ENCODE measurements around the gene ZNF362. TPM values are rescaled to one million over a fixed set of nuclear protein-coding genes. Genes with fewer than 3 reads are reported as not detected.
A peak's percentile ranks its signal among the peaks of the same experiment; 100 is the strongest.

ZNF362 gene
- total and polyA plus RNA-seq, 10 of the 15 experiments (the other 5 are each of a cell fraction or from before 2014, with no cell fraction given), result 0.74 to 22.8 (median 7.4) TPM

- TF ChIP-seq SREBF1 (IDR thresholded peaks at IDR 0.05; ENCODE audit: low read length) (no peak), RAD51 (IDR thresholded peaks at IDR 0.05) (no peak), NR2C1 (IDR thresholded peaks at IDR 0.05) (no peak), BRCA1 (IDR thresholded peaks at IDR 0.05; ENCODE audit: low read depth, low read length) (no peak), RELA (IDR thresholded peaks at IDR 0.05; ENCODE audit: borderline replicate concordance, partially characterized antibody) (no peak)
Observed at GRCh38 chr1:33348194-33348593, 91.9 kb downstream of the ZNF362 start (continued).

- intact Hi-C loops (cut with micrococcal nuclease; ENCODE audit: unreplicated experiment) (loop anchor here (10.0 kb wide), 1 partner anchor 224 kb away; no protein-coding TSS in a partner anchor), in situ Hi-C loops (cut with MboI) (no loop called here)
- Histone ChIP-seq H3K4me3 (peak overlapping the region; percentile 92), H2AFZ (ENCODE audit: control insufficient read depth, low read depth, low read length) (peak overlapping the region; percentile 23; the same call in 1 of the 2 replicates), H3K36me3 (ENCODE audit: control insufficient read depth in 2 of 2, insufficient read depth in 2 of 2, low read length in 1 of 2) (peaks cover 0 to under 1% of the 10 kb centered on the region in 2 experiments; a peak in 1 of 4 replicates), H3K79me2 (ENCODE audit: control insufficient read depth, insufficient read depth, low read length) (peaks cover 64% of the 10 kb centered on the region), H4K20me1 (ENCODE audit: control insufficient read depth, insufficient read depth) (no peaks in the 10 kb centered on the region; the same call in 1 of the 2 replicates), H3K9ac (ENCODE audit: control insufficient read depth, insufficient read depth, low read length) (peak overlapping the region; percentile 82), H3K9me3 (replicated peaks; ENCODE audit: control insufficient read depth, insufficient read depth, low read length) (no peaks in the 10 kb centered on the region), H3K4me2 (ENCODE audit: control insufficient read depth, insufficient read depth) (peak overlapping the region; percentile 90), H3K4me1 (ENCODE audit: control insufficient read depth, insufficient read depth, low read length) (peaks cover 18% of the 10 kb centered on the region), H3K27ac (ENCODE audit: control insufficient read depth, insufficient read depth) (peak overlapping the region; percentile 81), H3K27me3 (replicated peaks in 1 of 2; ENCODE audit: control insufficient read depth in 2 of 2, insufficient read depth in 2 of 2, low read length in 1 of 2) (no peaks in the 10 kb centered on the region)
- POLR2A ChIA-PET, result interaction anchor here (0.6 to 1.4 kb wide), 3 partner anchors 8 to 53 kb away, joined by 3 to 4 read pairs (median 3); no protein-coding TSS in a partner anchor
- DNase-seq (ENCODE audit: low read depth, low spot score), result no peak
- RAD21 ChIA-PET (ENCODE audit: unreplicated experiment), result no interaction called here
- BruUV-seq (replicated peaks), result no TSS peak
- TF ChIP-seq ZNF217 (IDR thresholded peaks at IDR 0.05) (no peak), SKIL (IDR thresholded peaks at IDR 0.05; ENCODE audit: low read depth, poor library complexity, severe bottlenecking) (no peak), REST (IDR thresholded peaks at IDR 0.05; ENCODE audit: low read depth, low read length) (no peak), WRNIP1 (IDR thresholded peaks at IDR 0.05; ENCODE audit: borderline replicate concordance, low read depth, low read length) (no peak), SMAD5 (IDR thresholded peaks at IDR 0.05; ENCODE audit: low read depth) (no peak), CEBPZ (IDR thresholded peaks at IDR 0.05; ENCODE audit: low read depth, low read length) (no peak), SRF (IDR thresholded peaks at IDR 0.05; ENCODE audit: low read depth in 2 of 2, low read length in 2 of 2) (no peak), SP1 (IDR thresholded peaks at IDR 0.05; ENCODE audit: low read depth, low read length) (no peak), SIN3A (IDR thresholded peaks at IDR 0.05; ENCODE audit: low read depth, low read length) (no peak)
- WGBS (ENCODE audit: insufficient coverage, insufficient replicate concordance, low lambda C conversion rate, missing lambda C conversion rate), result 31% methylated on average over 11 of the region's 11 CpGs
- no peak for FAIRE-seq
- CTCF ChIA-PET, result interaction anchor here (0.6 to 1.1 kb wide), 2 partner anchors 123 to 452 kb away, joined by 4 to 5 read pairs; partner anchors contain the start of gene ZSCAN20
- peak; percentile 21 for ATAC-seq
- SMC1A ChIA-PET (ENCODE audit: uncharacterized antibody, unreplicated experiment), result interaction anchor here (0.7 to 3.6 kb wide), 4 partner anchors 53 to 222 kb away, joined by 3 to 16 read pairs (median 5); no protein-coding TSS in a partner anchor
Observed at GRCh38 chr1:33348676-33349080, 92.4 kb downstream of the ZNF362 start.

All from GM12878 (cell line).